Brain microvascular endothelial cell (primary cell): ENCODE data around the gene INHBC.

Source experiments
- DNase-seq: peaks from one replicate; pipeline ENCODE4 v3.0.0-alpha.2; 2020
- H3K27ac ChIP-seq: fragments of 250-450 bp; sonication (Bioruptor Pico); 2 replicates; pipeline ENCODE4 v1.5.1; 2020; ENCODE audit warnings: mild to moderate bottlenecking, moderate library complexity
- H3K27me3 ChIP-seq: fragments of 250-450 bp; sonication (Bioruptor Pico); replicated peaks from 2 replicates; pipeline ENCODE4 v1.5.1; 2020; ENCODE audit warnings: mild to moderate bottlenecking
- H3K36me3 ChIP-seq: fragments of 250-450 bp; sonication (Bioruptor Pico); replicated peaks from 2 replicates; pipeline ENCODE4 v1.5.1; 2020; ENCODE audit warnings: mild to moderate bottlenecking
- H3K4me3 ChIP-seq: 2 replicates; pipeline ENCODE4 v1.5.1; 2011; ENCODE audit warnings: low read depth, mild to moderate bottlenecking, control low read depth, low read length, moderate library complexity
- in situ Hi-C: cut with HindIII; loops from 2 replicates; pipeline ENCODE4 v1.10.0; 2017; ENCODE audit warnings: low sequenced_read_pairs, low pct_ligation_motif_present
- TF ChIP-seq, protein P1 (sequence below): IDR thresholded peaks from 2 replicates; pipeline ENCODE4 v1.5.1; 2011; ENCODE audit warnings: low read depth, mild to moderate bottlenecking, moderate library complexity, low read length, control low read depth, inconsistent platforms; ENCODE audit errors: missing control alignments

The INHBC gene

DNA sequence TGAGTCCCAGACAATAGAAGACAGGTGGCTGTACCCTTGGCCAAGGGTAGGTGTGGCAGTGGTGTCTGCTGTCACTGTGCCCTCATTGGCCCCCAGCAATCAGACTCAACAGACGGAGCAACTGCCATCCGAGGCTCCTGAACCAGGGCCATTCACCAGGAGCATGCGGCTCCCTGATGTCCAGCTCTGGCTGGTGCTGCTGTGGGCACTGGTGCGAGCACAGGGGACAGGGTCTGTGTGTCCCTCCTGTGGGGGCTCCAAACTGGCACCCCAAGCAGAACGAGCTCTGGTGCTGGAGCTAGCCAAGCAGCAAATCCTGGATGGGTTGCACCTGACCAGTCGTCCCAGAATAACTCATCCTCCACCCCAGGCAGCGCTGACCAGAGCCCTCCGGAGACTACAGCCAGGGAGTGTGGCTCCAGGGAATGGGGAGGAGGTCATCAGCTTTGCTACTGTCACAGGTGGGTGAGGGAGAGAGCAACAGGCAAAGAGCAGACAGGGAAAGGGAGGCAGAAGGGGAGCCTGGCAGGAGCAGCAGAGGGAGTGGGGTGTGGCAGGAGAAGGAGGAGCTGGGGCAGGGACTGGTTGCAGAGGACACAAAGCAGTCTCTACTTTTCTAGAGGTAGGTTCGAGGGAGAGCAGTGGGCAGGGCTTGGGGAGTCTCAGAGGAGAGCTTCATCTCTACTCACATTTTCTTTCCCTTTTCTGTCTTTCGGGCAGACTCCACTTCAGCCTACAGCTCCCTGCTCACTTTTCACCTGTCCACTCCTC lies 21.0 kb downstream of the INHBC start:
- TF ChIP-seq, protein P1, sequence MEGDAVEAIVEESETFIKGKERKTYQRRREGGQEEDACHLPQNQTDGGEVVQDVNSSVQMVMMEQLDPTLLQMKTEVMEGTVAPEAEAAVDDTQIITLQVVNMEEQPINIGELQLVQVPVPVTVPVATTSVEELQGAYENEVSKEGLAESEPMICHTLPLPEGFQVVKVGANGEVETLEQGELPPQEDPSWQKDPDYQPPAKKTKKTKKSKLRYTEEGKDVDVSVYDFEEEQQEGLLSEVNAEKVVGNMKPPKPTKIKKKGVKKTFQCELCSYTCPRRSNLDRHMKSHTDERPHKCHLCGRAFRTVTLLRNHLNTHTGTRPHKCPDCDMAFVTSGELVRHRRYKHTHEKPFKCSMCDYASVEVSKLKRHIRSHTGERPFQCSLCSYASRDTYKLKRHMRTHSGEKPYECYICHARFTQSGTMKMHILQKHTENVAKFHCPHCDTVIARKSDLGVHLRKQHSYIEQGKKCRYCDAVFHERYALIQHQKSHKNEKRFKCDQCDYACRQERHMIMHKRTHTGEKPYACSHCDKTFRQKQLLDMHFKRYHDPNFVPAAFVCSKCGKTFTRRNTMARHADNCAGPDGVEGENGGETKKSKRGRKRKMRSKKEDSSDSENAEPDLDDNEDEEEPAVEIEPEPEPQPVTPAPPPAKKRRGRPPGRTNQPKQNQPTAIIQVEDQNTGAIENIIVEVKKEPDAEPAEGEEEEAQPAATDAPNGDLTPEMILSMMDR = no peak
- Histone ChIP-seq H3K27me3 (no peaks in the 10 kb centered on the region), H3K36me3 (no peaks in the 10 kb centered on the region), H3K27ac (no peak overlapping the region), H3K4me3 (no peak overlapping the region)
- no peak for DNase-seq
- in situ Hi-C loops = no loop called here

GRCh38 chr12:57456145-57456700 lies 21.6 kb downstream of the INHBC start:
- Histone ChIP-seq H3K27me3 (no peaks in the 10 kb centered on the region), H3K36me3 (no peaks in the 10 kb centered on the region), H3K27ac (no peak overlapping the region), H3K4me3 (no peak overlapping the region)
- in situ Hi-C loops = no loop called here
- no peak for DNase-seq
- TF ChIP-seq, protein P1 = peak; percentile 83

DNA sequence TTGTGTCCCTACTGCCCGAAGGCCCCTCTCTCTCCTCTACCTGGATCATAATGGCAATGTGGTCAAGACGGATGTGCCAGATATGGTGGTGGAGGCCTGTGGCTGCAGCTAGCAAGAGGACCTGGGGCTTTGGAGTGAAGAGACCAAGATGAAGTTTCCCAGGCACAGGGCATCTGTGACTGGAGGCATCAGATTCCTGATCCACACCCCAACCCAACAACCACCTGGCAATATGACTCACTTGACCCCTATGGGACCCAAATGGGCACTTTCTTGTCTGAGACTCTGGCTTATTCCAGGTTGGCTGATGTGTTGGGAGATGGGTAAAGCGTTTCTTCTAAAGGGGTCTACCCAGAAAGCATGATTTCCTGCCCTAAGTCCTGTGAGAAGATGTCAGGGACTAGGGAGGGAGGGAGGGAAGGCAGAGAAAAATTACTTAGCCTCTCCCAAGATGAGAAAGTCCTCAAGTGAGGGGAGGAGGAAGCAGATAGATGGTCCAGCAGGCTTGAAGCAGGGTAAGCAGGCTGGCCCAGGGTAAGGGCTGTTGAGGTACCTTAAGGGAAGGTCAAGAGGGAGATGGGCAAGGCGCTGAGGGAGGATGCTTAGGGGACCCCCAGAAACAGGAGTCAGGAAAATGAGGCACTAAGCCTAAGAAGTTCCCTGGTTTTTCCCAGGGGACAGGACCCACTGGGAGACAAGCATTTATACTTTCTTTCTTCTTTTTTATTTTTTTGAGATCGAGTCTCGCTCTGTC lies 22.3 kb downstream of the INHBC start:
- TF ChIP-seq, protein P1 = no peak
- no peak overlapping the region for H3K4me3 ChIP-seq
- in situ Hi-C loops = no loop called here
- DNase-seq = no peak
- H3K36me3 ChIP-seq = no peaks in the 10 kb centered on the region
- H3K27me3 ChIP-seq = no peaks in the 10 kb centered on the region
- no peak overlapping the region for H3K27ac ChIP-seq

GRCh38 chr12:57458665-57459054 lies 24.1 kb downstream of the INHBC start:
- in situ Hi-C loops = no loop called here
- Histone ChIP-seq H3K27me3 (no peaks in the 10 kb centered on the region), H3K27ac (peak overlapping the region; percentile 2), H3K36me3 (no peaks in the 10 kb centered on the region), H3K4me3 (peak overlapping the region; percentile 75)
- DNase-seq = no peak
- TF ChIP-seq, protein P1 = no peak

GRCh38 chr12:57459055-57459749 lies 24.6 kb downstream of the INHBC start:
- no peaks in the 10 kb centered on the region for H3K36me3 ChIP-seq
- H3K27me3 ChIP-seq = no peaks in the 10 kb centered on the region
- DNase-seq = peak; percentile 91
- in situ Hi-C loops = no loop called here
- TF ChIP-seq, protein P1 = peak; percentile 97
- peak overlapping the region; percentile 75 for H3K4me3 ChIP-seq
- peak overlapping the region; percentile 2 for H3K27ac ChIP-seq
